Effector memory CD8-positive, alpha-beta T cell (primary cell): ENCODE results near the gene CTNNAL1.

Experiments
- ATAC-seq: fragments of 150-1000 bp; cut with Tn5 transposase; replicated peaks from 2 replicates; pipeline ENCODE4 v1.10.0; 2021; ENCODE audit warnings: mild to moderate bottlenecking, moderate library complexity
- DNase-seq, 3 experiments: peaks; one replicate each; pipeline ENCODE4 v3.0.0; 2021
- H3K27ac Mint-ChIP-seq, 2 donors: one replicate each; pipeline ENCODE4 v1.8.0; 2022; ENCODE audit warnings: mild to moderate bottlenecking in 2 of 2, mixed read lengths in 2 of 2, moderate library complexity in 2 of 2
- H3K27me3 Mint-ChIP-seq, 2 donors: one replicate each; pipeline ENCODE4 v1.8.0; 2022; ENCODE audit warnings: mixed read lengths in 2 of 2
- H3K36me3 Mint-ChIP-seq: one replicate; pipeline ENCODE4 v1.8.0; 2022; ENCODE audit warnings: mild to moderate bottlenecking, moderate library complexity, mixed read lengths; ENCODE audit not compliant: insufficient read depth
- H3K4me1 Mint-ChIP-seq, 2 donors: one replicate each; pipeline ENCODE4 v1.8.0; 2022; ENCODE audit warnings: low read depth in 2 of 2, mixed read lengths in 2 of 2
- H3K4me3 Mint-ChIP-seq, 2 donors: one replicate each; pipeline ENCODE4 v1.8.0; 2022; ENCODE audit warnings: mild to moderate bottlenecking in 2 of 2, mixed read lengths in 2 of 2, moderate library complexity in 2 of 2
- H3K9me3 Mint-ChIP-seq, 2 donors: one replicate each; pipeline ENCODE4 v1.8.0; 2022; ENCODE audit warnings: mixed read lengths in 2 of 2

CTNNAL1 gene

DNA sequence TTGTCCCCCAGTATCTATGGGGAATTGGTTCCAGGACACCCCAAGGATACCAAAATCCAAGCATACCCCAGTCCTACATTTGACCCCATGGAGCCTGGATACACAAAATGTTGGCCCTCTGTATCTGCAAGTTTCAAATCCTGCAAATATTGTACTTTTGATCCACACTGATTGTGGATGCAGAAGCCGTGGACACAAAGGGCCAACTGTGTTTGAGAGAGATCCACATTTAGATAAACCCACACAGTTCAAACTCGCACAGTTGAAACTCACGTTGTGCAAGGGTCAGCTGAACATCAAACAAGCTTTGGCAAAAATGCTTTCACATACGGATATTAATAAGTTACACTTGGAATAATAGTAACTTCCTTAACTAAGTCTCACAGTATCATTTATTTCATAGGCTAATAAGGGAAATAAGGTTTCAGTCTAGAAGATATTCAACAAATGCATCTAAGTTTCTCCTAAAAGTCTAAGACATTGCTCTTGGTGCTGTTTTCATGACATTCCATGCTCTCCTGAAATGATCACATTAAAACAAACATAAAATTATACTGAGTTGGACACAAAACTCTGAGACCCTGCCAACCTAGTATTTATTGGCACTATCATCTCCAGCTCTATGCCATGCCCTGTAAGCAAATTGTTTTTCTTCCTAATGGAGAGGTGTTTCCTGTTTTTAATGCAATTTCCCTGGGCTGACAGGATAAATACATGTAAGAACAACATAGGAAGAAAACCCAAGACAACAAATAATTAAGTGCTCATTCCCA lies 118.9 kb downstream of the CTNNAL1 start:
- Mint-ChIP-seq H3K36me3 (peaks cover 81% of the 10 kb centered on the region), H3K27me3 (no peaks in the 10 kb centered on the region), H3K4me3 (no peak overlapping the region), H3K9me3 (no peaks in the 10 kb centered on the region), H3K4me1 (no peaks in the 10 kb centered on the region), H3K27ac (no peak overlapping the region)
- ATAC-seq, result no peak
- no peak for DNase-seq
